Upper lobe of left lung (tissue), 6 donors: ENCODE measurements around the gene ELOVL3. TPM values are rescaled to one million over a fixed set of nuclear protein-coding genes. Genes with fewer than 3 reads are reported as not detected.

Experiments
- ATAC-seq, 2 donors: fragments of 200-7000 bp; cut with Tn5 transposase; one replicate each; pipeline ENCODE4 v1.9.1; 2022; ENCODE audit warnings: mild to moderate bottlenecking in 2 of 2, moderate library complexity in 2 of 2; ENCODE audit not compliant: low FRiP score in 2 of 2
- DNase-seq, 2 donors: peaks; one replicate each; pipeline ENCODE4 v3.0.0-alpha.2; 2019 to 2020
- H3K27ac ChIP-seq, 4 donors: fragments of 200-600 bp; sonication (generic); one replicate each; pipeline ENCODE4 v1.5.1; 2016 to 2019
- H3K27me3 ChIP-seq, 4 donors: fragments of 200-600 bp; sonication (generic); one replicate each; pipeline ENCODE4 v1.5.1; 2017 to 2019
- H3K36me3 ChIP-seq, 4 donors: fragments of 200-600 bp; sonication (generic); one replicate each; pipeline ENCODE4 v1.5.1; 2016 to 2019
- H3K4me1 ChIP-seq, 4 donors: fragments of 200-600 bp; sonication (generic); one replicate each; pipeline ENCODE4 v1.5.1; 2018 to 2019
- H3K4me3 ChIP-seq, 4 donors: fragments of 200-600 bp; sonication (generic); one replicate each; pipeline ENCODE4 v1.5.1; 2017 to 2019; ENCODE audit warnings: mild to moderate bottlenecking in 2 of 4, moderate library complexity in 1 of 4
- H3K9me3 ChIP-seq, 4 donors: fragments of 200-600 bp; sonication (generic); one replicate each; pipeline ENCODE4 v1.5.1; 2018 to 2019
- CTCF ChIP-seq, 6 experiments: fragments of 450-650 bp in 4 of 6; fragments of 200-600 bp in 2 of 6; sonication (generic) in 2 of 6; IDR thresholded peaks; one replicate each; pipeline ENCODE4 v1.5.1; 2016 to 2019; ENCODE audit warnings: antibody characterized with exemption in 6 of 6
- EP300 ChIP-seq, 4 donors: sonication (generic); formaldehyde crosslinking; IDR thresholded peaks; one replicate each; pipeline ENCODE4 v1.5.1; 2017; ENCODE audit warnings: antibody characterized with exemption in 4 of 4, control low read depth in 2 of 4
- POLR2A ChIP-seq, 4 donors: fragments of 450-650 bp; IDR thresholded peaks; one replicate each; pipeline ENCODE4 v1.5.1; 2016 to 2017; ENCODE audit warnings: antibody characterized with exemption in 4 of 4, mild to moderate bottlenecking in 2 of 4
- POLR2AphosphoS5 ChIP-seq, 2 donors: sonication (generic); formaldehyde crosslinking; IDR thresholded peaks; one replicate each; pipeline ENCODE4 v1.5.1; 2017; ENCODE audit warnings: antibody characterized with exemption in 2 of 2
- WGBS, 2 donors: methylation state at CpG; one replicate each; pipeline ENCODE4 v1.1.5; 2017 to 2018; 5-methylcytosine and 5-hydroxymethylcytosine counted together
- total RNA-seq, 6 donors: library from RNA; depleted of rRNA in 4 of 6; stranded (reverse); fragments of >200 nt in 4 of 6; gene quantifications; one replicate each; pipeline versions ENCODE4 v1.1.0 to v1.2.1, GENCODE V29; 2016 to 2021
- donor health status: DM: no; HTN: no; CAD: no; lungs with moderate emphysema.
- donor health status: DM: no; HTN: yes; CAD: no; lungs with severe emphysema.

The ELOVL3 gene
- total RNA-seq, 6 donors from 2014 or later, result 0.46 to 2.7 (median 1.1) TPM; not detected in 3

- TF ChIP-seq CTCF (IDR thresholded peaks at IDR 0.05) (no peak), POLR2A (IDR thresholded peaks at IDR 0.05) (no peak), EP300 (IDR thresholded peaks at IDR 0.05) (no peak), POLR2AphosphoS5 (IDR thresholded peaks at IDR 0.05) (no peak)
- no peaks in the 10 kb centered on the region for H3K4me1 ChIP-seq
- WGBS, 2 donors, result 68 to 78% methylated on average over 2 of the region's 2 CpGs
- H3K9me3 ChIP-seq, result no peaks in the 10 kb centered on the region
- H3K36me3 ChIP-seq, result no peaks in the 10 kb centered on the region
- no peak overlapping the region for H3K4me3 ChIP-seq
- H3K27ac ChIP-seq, result no peak overlapping the region
- ATAC-seq, result no peak
- H3K27me3 ChIP-seq, result no peaks in the 10 kb centered on the region
- DNase-seq, result no peak
Observed at GRCh38 chr10:102198027-102198426, 28.1 kb upstream of the ELOVL3 start.

- Histone ChIP-seq H3K27ac (no peak overlapping the region), H3K27me3 (no peaks in the 10 kb centered on the region), H3K4me3 (no peak overlapping the region), H3K36me3 (no peaks in the 10 kb centered on the region), H3K9me3 (peaks cover 4 to 12% (median 9%) of the 10 kb centered on the region in 4 donors), H3K4me1 (no peaks in the 10 kb centered on the region)
- DNase-seq (peak in 1 of 2 donors; percentile 75), ATAC-seq (no peak)
- 76 to 88% methylated on average over 4 to 26 of the region's 34 CpGs for WGBS, 2 donors
- TF ChIP-seq POLR2A (IDR thresholded peaks at IDR 0.05) (no peak), POLR2AphosphoS5 (IDR thresholded peaks at IDR 0.05) (no peak), EP300 (IDR thresholded peaks at IDR 0.05) (no peak), CTCF (IDR thresholded peaks at IDR 0.05) (no peak)
Observed at GRCh38 chr10:102200751-102201640, 25.1 kb upstream of the ELOVL3 start.

GRCh38 chr10:102202386-102202785 lies 23.7 kb upstream of the ELOVL3 start:
- no peak for TF ChIP-seq EP300 (IDR thresholded peaks at IDR 0.05)
- TF ChIP-seq POLR2AphosphoS5 (IDR thresholded peaks at IDR 0.05), result no peak
- no peak for TF ChIP-seq CTCF (IDR thresholded peaks at IDR 0.05)
- TF ChIP-seq POLR2A (IDR thresholded peaks at IDR 0.05), result no peak
- no peaks in the 10 kb centered on the region for H3K27me3 ChIP-seq
- no peak overlapping the region for H3K4me3 ChIP-seq
- WGBS, 2 donors, result 86% methylated on average over 1 of the region's 1 CpG
- H3K4me1 ChIP-seq, result no peaks in the 10 kb centered on the region
- H3K27ac ChIP-seq, result no peak overlapping the region
- ATAC-seq (no peak), DNase-seq (no peak)
- peaks cover 4 to 12% (median 9%) of the 10 kb centered on the region in 4 donors for H3K9me3 ChIP-seq
- no peaks in the 10 kb centered on the region for H3K36me3 ChIP-seq

GRCh38 chr10:102208311-102209035 lies 17.6 kb upstream of the ELOVL3 start:
- ATAC-seq, result no peak
- H3K27ac ChIP-seq, result no peak overlapping the region
- WGBS, 2 donors, result 48 to 60% methylated on average over 5 of the region's 5 CpGs

More at GRCh38 chr10:102208311-102209035, 17.6 kb upstream of the ELOVL3 start:
- DNase-seq, result no peak
- H3K4me1 ChIP-seq, result peaks cover 0 to 5% (median 0%) of the 10 kb centered on the region in 4 donors
- no peak overlapping the region for H3K4me3 ChIP-seq
- peaks cover 4 to 10% (median 9%) of the 10 kb centered on the region in 4 donors for H3K9me3 ChIP-seq
- H3K27me3 ChIP-seq, result no peaks in the 10 kb centered on the region
- TF ChIP-seq POLR2A (IDR thresholded peaks at IDR 0.05) (no peak), POLR2AphosphoS5 (IDR thresholded peaks at IDR 0.05) (no peak), CTCF (IDR thresholded peaks at IDR 0.05) (no peak), EP300 (IDR thresholded peaks at IDR 0.05) (no peak)
- H3K36me3 ChIP-seq, result no peaks in the 10 kb centered on the region
